ENCODE measurements around the gene PDE4D.

DNA sequence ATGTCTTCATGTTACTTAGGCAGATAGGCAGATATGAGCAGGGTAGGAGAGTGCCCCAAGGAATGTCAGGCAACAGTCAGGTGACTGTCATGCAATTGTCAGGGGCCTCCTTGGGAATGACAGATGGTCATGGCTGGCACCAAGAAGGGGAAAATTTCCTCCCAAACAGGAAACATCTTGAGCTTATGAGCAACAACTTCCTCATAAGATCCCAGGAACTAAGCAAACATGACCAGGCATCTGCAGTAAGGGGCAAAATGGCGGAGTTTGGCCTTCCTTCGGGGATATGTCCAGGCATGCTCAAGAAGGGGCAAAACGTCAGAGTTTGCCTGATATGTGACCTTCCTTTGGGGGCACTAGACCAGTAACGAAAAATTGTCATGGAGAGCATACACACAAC lies 591.8 kb downstream of the PDE4D start:
- TF ChIP-seq, protein P1, sequence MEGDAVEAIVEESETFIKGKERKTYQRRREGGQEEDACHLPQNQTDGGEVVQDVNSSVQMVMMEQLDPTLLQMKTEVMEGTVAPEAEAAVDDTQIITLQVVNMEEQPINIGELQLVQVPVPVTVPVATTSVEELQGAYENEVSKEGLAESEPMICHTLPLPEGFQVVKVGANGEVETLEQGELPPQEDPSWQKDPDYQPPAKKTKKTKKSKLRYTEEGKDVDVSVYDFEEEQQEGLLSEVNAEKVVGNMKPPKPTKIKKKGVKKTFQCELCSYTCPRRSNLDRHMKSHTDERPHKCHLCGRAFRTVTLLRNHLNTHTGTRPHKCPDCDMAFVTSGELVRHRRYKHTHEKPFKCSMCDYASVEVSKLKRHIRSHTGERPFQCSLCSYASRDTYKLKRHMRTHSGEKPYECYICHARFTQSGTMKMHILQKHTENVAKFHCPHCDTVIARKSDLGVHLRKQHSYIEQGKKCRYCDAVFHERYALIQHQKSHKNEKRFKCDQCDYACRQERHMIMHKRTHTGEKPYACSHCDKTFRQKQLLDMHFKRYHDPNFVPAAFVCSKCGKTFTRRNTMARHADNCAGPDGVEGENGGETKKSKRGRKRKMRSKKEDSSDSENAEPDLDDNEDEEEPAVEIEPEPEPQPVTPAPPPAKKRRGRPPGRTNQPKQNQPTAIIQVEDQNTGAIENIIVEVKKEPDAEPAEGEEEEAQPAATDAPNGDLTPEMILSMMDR (conservative IDR thresholded peaks at IDR 0.05 in 1 of 2, IDR thresholded peaks at IDR 0.05 in 1 of 2; ENCODE audit: extremely low read depth in 1 of 2, insufficient read depth in 1 of 2, low read depth in 1 of 2, low read length in 2 of 2): no peak
- TF ChIP-seq EZH2 (IDR thresholded peaks at IDR 0.05; ENCODE audit: borderline replicate concordance, low read length): no peak
